Thyroid gland (tissue), 4 donors: ENCODE results near the gene BLOC1S6. TPM values are rescaled to one million over a fixed set of nuclear protein-coding genes. Genes with fewer than 3 reads are reported as not detected.
A peak's percentile ranks its signal among the peaks of the same experiment; 100 is the strongest.

Source experiments
- DNase-seq, 2 donors: peaks; one replicate each; pipeline ENCODE4 v3.0.0-alpha.2; 2019
- H3K27ac ChIP-seq, 3 donors: fragments of 200-600 bp; sonication (generic); 1 replicate in 2 of 3; 2 replicates in 1 of 3; pipeline ENCODE4 v1.5.1; 2016 to 2019; ENCODE audit warnings: mild to moderate bottlenecking in 1 of 3, moderate library complexity in 1 of 3
- H3K27me3 ChIP-seq: fragments of 200-600 bp; sonication (generic); one replicate; pipeline ENCODE4 v1.5.1; 2019
- H3K36me3 ChIP-seq, 2 donors: fragments of 200-600 bp; sonication (generic); one replicate each; pipeline ENCODE4 v1.5.1; 2016 to 2019
- H3K4me1 ChIP-seq, 2 donors: fragments of 200-600 bp; sonication (generic); one replicate each; pipeline ENCODE4 v1.5.1; 2017 to 2019
- H3K4me3 ChIP-seq, 3 donors: fragments of 200-600 bp; sonication (generic); replicated peaks in 1 of 3; 1 replicate in 2 of 3; 2 replicates in 1 of 3; pipeline ENCODE4 v1.5.1; 2016; ENCODE audit warnings: mild to moderate bottlenecking in 1 of 3
- H3K9me3 ChIP-seq: fragments of 200-600 bp; sonication (generic); one replicate; pipeline ENCODE4 v1.5.1; 2017
- POLR2A ChIP-seq, 2 donors: fragments of 450-650 bp; IDR thresholded peaks; one replicate each; pipeline ENCODE4 v1.6.1; 2017; ENCODE audit warnings: antibody characterized with exemption in 2 of 2, mild to moderate bottlenecking in 2 of 2, moderate library complexity in 1 of 2
- WGBS, 2 donors: methylation state at CpG; one replicate each; pipeline ENCODE4 v1.1.5; 2017; 5-methylcytosine and 5-hydroxymethylcytosine counted together
- intact Hi-C: fragments of 100-400 bp; cut with DNase I; formaldehyde crosslinking; loops from one replicate; pipeline ENCODE4 v1.15.1; 2023
- total RNA-seq, 4 donors: library from RNA; depleted of rRNA; stranded (reverse); fragments of >200 nt; gene quantifications; one replicate each; pipeline ENCODE4 v1.2.3, GENCODE V29; 2016
- TF ChIP-seq, protein P1 (sequence below), 6 experiments: fragments of 200-600 bp in 3 of 6; fragments of 450-650 bp in 3 of 6; sonication (generic) in 3 of 6; IDR thresholded peaks; one replicate each; pipeline ENCODE4 v1.5.1; 2016 to 2019; ENCODE audit warnings: antibody characterized with exemption in 6 of 6, mild to moderate bottlenecking in 2 of 6, inconsistent platforms in 1 of 6, moderate library complexity in 1 of 6

BLOC1S6 gene
- total RNA-seq, 4 donors from 2014 or later = 59.7 to 88.7 (median 82.6) TPM

DNA sequence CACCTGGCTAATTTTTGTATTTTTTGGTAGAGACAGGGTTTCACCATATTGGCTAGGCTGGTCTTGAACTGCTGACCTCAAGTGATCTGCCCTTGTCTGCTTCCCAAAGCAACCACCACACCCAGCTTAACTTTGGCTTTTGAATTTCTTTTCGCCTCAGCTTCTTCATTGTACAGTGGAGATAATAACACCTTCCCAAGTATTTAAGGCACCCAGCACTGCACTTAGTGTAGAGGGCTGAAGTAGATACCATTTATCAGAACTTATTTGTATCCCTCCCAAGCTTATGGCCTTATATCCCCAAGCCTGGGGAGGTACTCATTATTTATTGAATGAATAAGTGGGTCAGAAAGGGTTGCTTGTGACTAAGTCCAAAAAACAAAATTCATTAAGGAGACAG, 50.0 kb downstream of the BLOC1S6 start:
- TF ChIP-seq POLR2A (IDR thresholded peaks at IDR 0.05) = no peak
- TF ChIP-seq, protein P1, sequence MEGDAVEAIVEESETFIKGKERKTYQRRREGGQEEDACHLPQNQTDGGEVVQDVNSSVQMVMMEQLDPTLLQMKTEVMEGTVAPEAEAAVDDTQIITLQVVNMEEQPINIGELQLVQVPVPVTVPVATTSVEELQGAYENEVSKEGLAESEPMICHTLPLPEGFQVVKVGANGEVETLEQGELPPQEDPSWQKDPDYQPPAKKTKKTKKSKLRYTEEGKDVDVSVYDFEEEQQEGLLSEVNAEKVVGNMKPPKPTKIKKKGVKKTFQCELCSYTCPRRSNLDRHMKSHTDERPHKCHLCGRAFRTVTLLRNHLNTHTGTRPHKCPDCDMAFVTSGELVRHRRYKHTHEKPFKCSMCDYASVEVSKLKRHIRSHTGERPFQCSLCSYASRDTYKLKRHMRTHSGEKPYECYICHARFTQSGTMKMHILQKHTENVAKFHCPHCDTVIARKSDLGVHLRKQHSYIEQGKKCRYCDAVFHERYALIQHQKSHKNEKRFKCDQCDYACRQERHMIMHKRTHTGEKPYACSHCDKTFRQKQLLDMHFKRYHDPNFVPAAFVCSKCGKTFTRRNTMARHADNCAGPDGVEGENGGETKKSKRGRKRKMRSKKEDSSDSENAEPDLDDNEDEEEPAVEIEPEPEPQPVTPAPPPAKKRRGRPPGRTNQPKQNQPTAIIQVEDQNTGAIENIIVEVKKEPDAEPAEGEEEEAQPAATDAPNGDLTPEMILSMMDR (IDR thresholded peaks at IDR 0.05) = no peak
- Histone ChIP-seq H3K27ac (peak overlapping the region; percentile 88 to 95 (median 90)), H3K36me3 (no peaks in the 10 kb centered on the region), H3K27me3 (no peaks in the 10 kb centered on the region), H3K4me3 (peak overlapping the region in 1 of 3 donors; percentile 18), H3K9me3 (no peaks in the 10 kb centered on the region), H3K4me1 (peaks cover 26 to 47% of the 10 kb centered on the region in 2 donors)
- intact Hi-C loops = no loop called here
- DNase-seq = no peak
- WGBS, 2 donors = 89 to 91% methylated on average over 1 of the region's 1 CpG

DNA sequence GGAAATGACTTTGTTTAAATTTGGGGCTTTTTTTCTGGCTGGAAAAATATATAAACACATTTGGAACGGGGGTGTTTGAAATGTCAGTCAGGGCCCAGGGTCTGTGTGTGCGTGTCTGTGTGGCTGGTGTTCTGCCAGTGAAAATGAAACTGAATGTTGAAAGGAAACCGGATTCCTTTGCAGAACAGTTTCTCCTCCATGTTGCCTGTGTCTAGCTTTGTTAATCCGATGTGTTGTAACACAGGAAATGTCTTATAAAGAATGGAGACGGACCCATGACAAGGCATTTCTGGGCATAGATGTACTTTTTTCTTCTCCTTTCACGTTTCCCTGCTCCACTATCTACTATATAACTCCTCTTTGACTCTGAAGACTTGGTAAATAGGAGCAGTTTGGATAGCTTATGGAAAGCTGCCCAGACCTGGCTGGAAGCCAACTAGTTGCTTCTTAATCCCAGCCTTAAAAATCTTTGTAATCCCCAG, 50.4 kb downstream of the BLOC1S6 start:
- intact Hi-C loops = no loop called here
- no peaks in the 10 kb centered on the region for H3K27me3 ChIP-seq
- WGBS, 2 donors = 0 to 2% methylated on average over 6 of the region's 6 CpGs
- no peaks in the 10 kb centered on the region for H3K36me3 ChIP-seq
- peak; percentile 64 to 67 for DNase-seq
- peaks cover 29 to 50% of the 10 kb centered on the region in 2 donors for H3K4me1 ChIP-seq
- H3K9me3 ChIP-seq = no peaks in the 10 kb centered on the region
- TF ChIP-seq POLR2A (IDR thresholded peaks at IDR 0.05) = no peak
- TF ChIP-seq, protein P1 (IDR thresholded peaks at IDR 0.05) = no peak
- peak overlapping the region; percentile 88 to 95 (median 90) for H3K27ac ChIP-seq
- peak overlapping the region in 1 of 3 donors; percentile 18 for H3K4me3 ChIP-seq

DNA sequence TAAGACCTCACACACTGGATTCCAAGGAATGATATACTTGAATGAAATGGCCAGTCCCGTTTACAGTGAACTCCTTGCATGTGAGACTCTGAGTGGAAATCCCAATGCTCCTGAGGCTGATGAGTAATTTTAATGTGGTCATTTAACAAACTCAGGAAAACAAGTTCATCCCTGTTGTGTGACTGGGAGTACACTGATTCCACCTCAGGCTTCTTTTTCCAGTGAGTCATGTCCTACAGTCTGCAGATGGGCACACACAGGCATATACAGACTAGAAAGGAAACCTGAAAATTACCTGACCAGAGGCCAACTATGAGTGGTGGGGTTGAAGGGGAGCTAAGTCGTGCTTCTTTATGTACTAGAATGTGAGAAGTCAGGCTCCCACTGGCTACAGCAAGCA, 53.4 kb downstream of the BLOC1S6 start:
- Histone ChIP-seq H3K9me3 (no peaks in the 10 kb centered on the region), H3K4me3 (no peak overlapping the region), H3K27ac (peak overlapping the region in 1 of 3 donors; percentile 1), H3K36me3 (no peaks in the 10 kb centered on the region), H3K27me3 (no peaks in the 10 kb centered on the region), H3K4me1 (peaks cover 28 to 64% of the 10 kb centered on the region in 2 donors)
- intact Hi-C loops = no loop called here
- DNase-seq = no peak
- 34 to 61% methylated on average over 2 of the region's 2 CpGs for WGBS, 2 donors
- TF ChIP-seq, protein P1 (IDR thresholded peaks at IDR 0.05) = no peak
- TF ChIP-seq POLR2A (IDR thresholded peaks at IDR 0.05) = no peak

DNA sequence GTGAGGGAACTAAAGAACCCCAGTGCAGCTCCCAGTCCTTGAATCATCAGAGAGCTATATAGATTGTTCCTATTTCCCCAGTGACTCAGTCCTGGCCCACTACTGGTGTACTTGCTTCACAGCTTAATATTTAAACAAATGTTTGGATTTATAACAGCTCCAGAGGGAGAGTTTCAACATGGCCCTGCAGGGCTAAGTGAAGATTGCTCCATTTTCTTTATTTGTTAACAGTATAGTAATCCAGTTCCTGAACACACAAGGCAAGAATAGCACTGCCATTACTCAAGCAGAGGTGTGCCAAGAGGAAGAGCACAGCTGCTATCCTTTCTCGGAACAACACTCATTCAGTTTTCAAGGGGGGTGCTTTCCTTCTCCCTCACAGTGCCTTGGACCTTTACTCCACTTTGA, 54.2 kb downstream of the BLOC1S6 start:
- DNase-seq = no peak
- Histone ChIP-seq H3K27ac (peak overlapping the region in 2 of 3 donors; percentile 1 to 33), H3K4me3 (no peak overlapping the region), H3K4me1 (peaks cover 23 to 69% of the 10 kb centered on the region in 2 donors), H3K9me3 (no peaks in the 10 kb centered on the region), H3K36me3 (no peaks in the 10 kb centered on the region), H3K27me3 (no peaks in the 10 kb centered on the region)
- 53 to 65% methylated on average over 1 of the region's 1 CpG for whole genome bisulfite sequencing, 2 donors
- TF ChIP-seq POLR2A (IDR thresholded peaks at IDR 0.05) = no peak
- intact Hi-C loops = no loop called here

DNA sequence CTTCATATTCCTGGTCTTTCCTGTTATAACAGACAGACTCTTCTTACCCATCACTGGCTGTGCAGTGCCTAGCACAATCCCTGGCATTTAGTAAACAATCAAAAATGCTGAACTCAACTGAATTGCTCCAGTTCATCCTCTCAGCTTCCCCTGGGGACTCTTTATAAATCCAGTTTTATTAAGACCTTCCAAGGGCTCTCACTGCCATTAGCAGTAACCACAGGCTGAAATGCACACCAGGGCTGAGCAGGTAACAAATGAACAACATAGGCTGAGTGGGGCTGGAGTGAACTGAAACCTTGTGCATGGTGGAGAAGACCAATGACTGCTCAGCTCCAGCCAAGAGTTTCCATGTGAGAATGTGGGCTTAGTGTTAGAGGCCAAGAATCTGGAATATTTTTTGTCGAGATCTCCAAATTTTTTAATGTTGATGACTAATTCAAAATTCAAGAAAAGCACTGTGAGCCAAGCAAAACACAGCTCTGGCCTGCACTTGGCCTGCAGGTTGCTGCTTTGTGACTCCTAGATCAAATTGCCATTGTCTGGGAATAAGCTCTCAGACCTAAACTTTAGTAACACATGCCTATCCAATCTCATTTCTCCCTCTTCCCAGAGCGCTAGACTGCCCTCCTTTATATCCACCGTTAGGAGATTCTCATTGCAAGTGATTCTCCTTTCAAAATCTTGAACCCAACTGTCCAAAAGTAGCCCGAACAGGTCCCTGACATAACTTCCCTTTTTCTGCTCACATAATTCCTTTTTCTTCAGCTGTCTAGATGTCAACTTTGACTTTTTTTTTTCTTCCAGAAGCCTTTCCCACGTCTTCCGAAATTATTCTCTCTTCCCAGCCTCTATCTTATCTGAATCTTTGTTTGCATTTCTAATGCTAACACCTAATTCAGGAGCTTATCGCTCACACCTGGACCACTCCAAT, 55.1 kb downstream of the BLOC1S6 start:
- no peak for DNase-seq
- no peak overlapping the region for H3K4me3 ChIP-seq

More for the DNA sequence above, 55.1 kb downstream of the BLOC1S6 start:
- Histone ChIP-seq H3K27me3 (no peaks in the 10 kb centered on the region), H3K9me3 (no peaks in the 10 kb centered on the region), H3K36me3 (no peaks in the 10 kb centered on the region), H3K4me1 (peaks cover 14 to 61% of the 10 kb centered on the region in 2 donors), H3K27ac (peak overlapping the region in 2 of 3 donors; percentile 1 to 33)
- TF ChIP-seq, protein P1 (IDR thresholded peaks at IDR 0.05) = no peak
- TF ChIP-seq POLR2A (IDR thresholded peaks at IDR 0.05) = no peak
- 59 to 68% methylated on average over 7 of the region's 7 CpGs for WGBS, 2 donors
- intact Hi-C loops = no loop called here
